Thymus (tissue), 2 donors: ENCODE data around the gene ARHGAP31. TPM values are rescaled to one million over a fixed set of nuclear protein-coding genes. Genes with fewer than 3 reads are reported as not detected.

Source experiments
- polyA plus RNA-seq: library from polyadenylated mRNA; stranded (reverse); fragments of 200-250 nt; gene quantifications from one replicate; pipeline ENCODE4 v1.2.3, GENCODE V29; 2013
- total RNA-seq: library from RNA; stranded (reverse); fragments of 120-200 nt; gene quantifications from one replicate; pipeline ENCODE4 v1.2.4, GENCODE V29; 2013
- donor health status: healthy.

ARHGAP31 gene
- total and polyA plus RNA-seq, 2 donors: 3.5 to 8.2 TPM

Other genes with a start within 250 kb of the ARHGAP31 start
- not detected for gene TEX55, start 148.2 kb upstream of the ARHGAP31 start, total RNA-seq
- gene TEX55, start 148.2 kb upstream of the ARHGAP31 start, polyA plus RNA-seq: not detected
- 0.52 TPM for gene UPK1B, start 120.8 kb upstream of the ARHGAP31 start, total RNA-seq
- 8.6 TPM for gene UPK1B, start 120.8 kb upstream of the ARHGAP31 start, polyA plus RNA-seq
- gene B4GALT4, start 53.5 kb upstream of the ARHGAP31 start, total RNA-seq: 11.6 TPM
- gene B4GALT4, start 53.5 kb upstream of the ARHGAP31 start, polyA plus RNA-seq: 15.2 TPM
- gene TMEM39A, start 169.2 kb downstream of the ARHGAP31 start, total RNA-seq: 19.6 TPM
- gene TMEM39A, start 169.2 kb downstream of the ARHGAP31 start, polyA plus RNA-seq: 10.8 TPM
- 18.3 TPM for gene POGLUT1, start 174.6 kb downstream of the ARHGAP31 start, total RNA-seq
- 23.6 TPM for gene POGLUT1, start 174.6 kb downstream of the ARHGAP31 start, polyA plus RNA-seq
- 70.6 TPM for gene TIMMDC1, start 204.2 kb downstream of the ARHGAP31 start, total RNA-seq
- 133 TPM for gene TIMMDC1, start 204.2 kb downstream of the ARHGAP31 start, polyA plus RNA-seq